HG02884 (cell line): Measurements from ENCODE around the gene VAV3.

Experiments used
- ATAC-seq: cut with Tn5 transposase; IDR thresholded peaks from one replicate; pipeline ENCODE4 v1.9.1; 2021; ENCODE audit warnings: mild to moderate bottlenecking, moderate library complexity; ENCODE audit not compliant: unreplicated experiment

Gene VAV3

GRCh38 chr1:107547363-107548155 lies 417.4 kb downstream of the VAV3 start:
- no peak for ATAC-seq

GRCh38 chr1:107546576-107546975 lies 418.4 kb downstream of the VAV3 start:
- no peak for ATAC-seq

GRCh38 chr1:107545879-107546278 lies 419.1 kb downstream of the VAV3 start:
- no peak for ATAC-seq

DNA sequence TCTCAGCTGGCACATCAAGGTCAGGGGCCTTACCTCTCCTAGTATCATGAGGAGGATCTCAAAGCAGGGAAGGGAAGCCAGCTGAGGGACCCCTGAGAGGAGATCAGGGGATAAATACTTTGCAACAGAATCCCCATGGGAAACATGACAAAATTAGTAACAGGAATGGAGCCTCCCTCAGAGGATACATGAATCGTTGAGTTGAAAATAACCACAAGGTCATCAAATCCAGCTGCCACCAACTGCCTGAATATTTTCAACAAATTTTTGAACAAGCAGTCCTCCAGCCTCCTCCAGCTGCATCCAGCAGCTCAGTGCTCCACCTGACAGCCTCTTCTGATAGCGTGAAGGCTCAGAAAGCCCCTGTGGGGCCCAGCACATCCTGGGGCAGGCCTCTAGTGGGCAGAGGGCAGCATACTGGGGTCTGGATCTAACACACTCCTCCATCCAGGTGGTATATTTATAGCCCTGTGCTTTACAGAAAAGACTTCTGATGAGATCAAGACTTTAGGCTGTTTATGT lies 419.9 kb downstream of the VAV3 start:
- ATAC-seq = no peak

DNA sequence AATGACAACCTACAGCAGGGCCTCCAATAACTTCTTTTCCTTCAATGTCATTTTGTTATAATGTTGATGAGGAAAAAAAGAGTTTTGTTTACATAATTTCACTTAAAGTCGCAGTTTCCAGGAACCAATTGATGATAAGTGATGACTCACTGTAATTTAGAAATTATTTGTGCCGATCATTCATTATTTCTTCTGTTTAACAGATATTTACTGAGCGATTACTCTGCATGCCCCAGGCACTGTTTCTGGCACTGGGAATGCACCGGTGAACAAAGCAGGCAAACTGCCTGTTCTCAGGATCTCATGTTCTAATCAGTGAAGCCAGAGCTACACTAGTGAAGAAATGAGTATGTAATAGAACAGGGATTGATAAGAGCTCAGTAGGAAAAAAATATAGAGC lies 420.7 kb downstream of the VAV3 start:
- ATAC-seq = no peak

DNA sequence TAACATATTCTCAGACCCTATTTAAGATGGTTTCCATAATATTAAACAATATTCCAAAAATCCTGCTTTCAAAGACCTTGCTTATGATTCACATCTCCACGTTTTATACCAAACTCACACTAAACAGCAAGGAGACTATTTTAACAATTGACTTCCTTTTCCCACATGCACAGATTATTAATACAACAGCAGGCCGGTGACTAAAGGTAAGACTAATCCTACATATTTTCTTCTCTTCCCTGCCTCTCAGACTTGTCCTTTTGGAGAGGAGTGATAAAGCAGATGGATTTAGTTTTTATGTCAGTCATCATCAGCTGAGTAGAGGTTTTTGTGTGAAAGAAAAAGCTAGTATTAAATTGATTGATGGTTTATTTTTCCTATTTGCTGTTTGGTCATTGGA lies 423.6 kb downstream of the VAV3 start:
- no peak for ATAC-seq

DNA sequence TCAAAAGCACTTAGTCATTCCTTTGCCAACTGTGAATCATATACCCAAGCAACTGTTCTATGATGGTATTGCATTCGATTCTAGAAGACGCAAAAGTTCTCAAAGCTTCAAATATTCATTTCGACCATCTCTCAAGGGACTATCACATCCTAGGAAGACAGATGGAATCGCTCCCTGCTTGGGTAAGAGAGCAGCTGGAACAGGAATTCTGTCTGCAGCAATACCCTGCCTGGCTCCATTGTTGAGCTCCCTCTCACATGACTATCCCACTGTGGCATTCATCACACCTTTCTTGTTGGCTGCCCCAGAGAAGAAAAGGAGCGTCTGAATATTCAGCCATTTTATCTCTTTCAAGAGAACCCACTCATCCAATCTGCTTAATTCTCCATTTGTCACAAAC lies 426.5 kb downstream of the VAV3 start:
- no peak for ATAC-seq

- no peak for ATAC-seq
Measured at GRCh38 chr1:107536266-107536665, 428.7 kb downstream of the VAV3 start.

DNA sequence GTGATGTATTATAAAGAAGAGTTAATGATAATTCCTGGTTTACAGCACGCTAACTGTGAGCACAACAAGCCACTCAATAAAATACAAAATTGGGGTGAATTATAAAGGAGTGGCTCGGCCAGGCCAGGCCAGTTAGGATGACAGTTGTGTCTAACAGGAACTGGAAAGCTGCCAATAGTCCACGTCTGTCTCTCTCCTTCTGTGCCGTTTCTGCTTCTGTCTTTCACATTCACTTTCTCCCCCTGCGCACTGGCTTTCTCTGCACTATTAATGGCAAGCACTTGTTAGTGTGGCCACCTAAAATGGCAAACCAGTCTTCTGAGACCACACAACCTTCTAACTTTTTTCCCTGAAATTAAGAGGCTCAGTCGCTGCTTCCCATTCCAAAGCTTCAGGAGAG lies 429.9 kb downstream of the VAV3 start:
- no peak for ATAC-seq

GRCh38 chr1:107534632-107535031 lies 430.3 kb downstream of the VAV3 start:
- ATAC-seq = no peak

DNA sequence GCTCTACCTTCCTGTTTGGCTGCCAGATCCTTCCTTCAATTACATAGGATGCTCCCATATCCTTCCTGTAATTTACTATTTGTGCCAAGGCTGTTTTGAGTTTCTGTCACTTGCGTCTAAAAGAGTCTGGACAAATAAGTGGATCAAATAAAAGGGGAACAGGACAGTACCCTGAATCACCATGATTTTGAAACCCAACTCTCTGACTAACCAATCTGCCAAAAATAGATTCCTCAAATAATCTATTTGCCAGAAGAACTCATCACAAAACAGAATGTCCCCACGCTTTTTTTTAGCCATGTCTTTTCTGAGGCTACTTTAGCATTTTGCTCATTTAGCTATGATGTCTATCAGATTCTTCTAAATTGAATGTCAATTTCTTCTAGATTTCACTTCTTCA lies 431.5 kb downstream of the VAV3 start:
- no peak for ATAC-seq

GRCh38 chr1:107532318-107532717 lies 432.7 kb downstream of the VAV3 start:
- no peak for ATAC-seq

- ATAC-seq = no peak
Measured at GRCh38 chr1:107531065-107531908, 433.7 kb downstream of the VAV3 start.

DNA sequence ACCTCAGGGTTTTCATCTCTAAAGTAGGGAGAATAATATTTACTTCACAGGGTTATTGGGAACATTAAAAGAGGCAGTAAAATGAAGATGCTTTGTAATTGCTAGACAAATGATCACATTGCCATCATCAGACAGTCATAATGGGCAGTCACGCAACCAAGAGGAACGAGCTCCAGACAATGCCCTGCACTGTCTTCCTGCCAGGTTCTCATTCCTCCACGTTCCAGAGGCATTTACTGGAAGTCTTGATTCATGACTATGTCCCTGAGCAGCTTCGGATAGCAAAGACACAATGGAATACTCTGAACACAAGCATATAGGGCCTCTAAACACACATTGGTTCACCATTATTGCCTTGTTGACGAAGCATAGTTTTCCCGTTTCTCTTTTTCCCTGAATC lies 434.4 kb downstream of the VAV3 start:
- ATAC-seq = no peak

DNA sequence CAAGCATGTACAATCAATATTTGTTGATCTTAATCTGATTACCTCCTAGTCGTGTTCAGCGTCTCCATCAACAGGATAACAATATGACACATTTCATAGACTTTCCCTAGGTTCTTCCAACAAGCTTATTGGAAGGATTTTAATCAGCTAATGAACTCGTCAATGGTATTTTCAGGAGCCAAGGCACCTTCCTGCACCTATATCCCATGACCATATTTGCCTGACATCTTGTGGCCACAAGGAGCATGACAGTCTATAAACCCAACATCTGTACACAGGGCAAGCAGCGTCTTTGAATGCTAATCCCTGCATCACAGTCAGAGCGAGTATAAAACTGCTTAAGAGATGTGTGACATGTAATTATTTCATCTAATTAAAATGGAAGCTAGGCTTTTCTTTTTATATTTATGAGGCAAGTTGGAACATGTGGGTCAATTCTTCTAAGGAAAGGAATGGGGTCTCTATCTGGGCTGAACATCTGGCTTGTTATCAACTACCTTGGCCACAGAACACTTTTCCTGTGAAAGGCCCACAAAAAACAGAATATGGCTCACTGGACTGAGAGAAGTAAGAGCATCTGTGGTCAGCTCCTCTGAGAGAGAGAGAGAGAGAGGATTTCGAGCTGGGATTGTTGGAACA lies 435.4 kb downstream of the VAV3 start:
- peak; percentile 98 for ATAC-seq

DNA sequence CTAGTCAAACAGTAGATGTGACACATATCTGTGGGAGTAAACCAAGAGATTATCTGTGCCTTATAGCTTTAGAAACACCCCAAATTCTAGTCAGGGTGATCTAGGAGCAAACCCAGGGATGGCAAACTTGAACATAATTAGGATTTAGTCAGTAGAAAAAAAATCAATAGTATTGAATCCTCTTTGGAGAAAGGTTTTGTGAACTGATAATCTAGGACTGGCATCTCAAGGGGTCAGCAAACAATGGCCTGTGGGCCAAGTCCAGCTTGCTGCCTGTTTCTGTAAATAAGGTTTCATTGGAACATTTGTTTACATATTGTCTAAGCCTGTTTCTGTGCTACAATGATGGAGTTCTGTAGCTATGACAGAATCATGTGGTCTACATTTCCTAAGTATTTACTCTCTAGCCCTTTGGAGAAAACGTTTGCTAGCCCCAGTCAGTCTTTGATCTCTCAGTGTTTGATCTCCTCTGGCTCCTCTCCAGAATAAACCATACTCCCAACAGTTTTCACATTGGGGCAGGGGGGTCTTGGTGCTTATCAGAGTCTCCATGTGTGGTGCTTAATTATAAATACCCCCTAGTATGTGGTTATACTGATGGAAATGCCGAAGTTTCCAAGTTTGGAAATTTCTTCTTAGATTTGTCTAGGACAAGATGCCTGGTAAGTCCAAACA lies 438.3 kb downstream of the VAV3 start:
- ATAC-seq = no peak

GRCh38 chr1:107525961-107526360 lies 439.0 kb downstream of the VAV3 start:
- no peak for ATAC-seq

- ATAC-seq = no peak
Measured at GRCh38 chr1:107525145-107525544, 439.8 kb downstream of the VAV3 start.

GRCh38 chr1:107524301-107524700 lies 440.7 kb downstream of the VAV3 start:
- ATAC-seq = no peak

DNA sequence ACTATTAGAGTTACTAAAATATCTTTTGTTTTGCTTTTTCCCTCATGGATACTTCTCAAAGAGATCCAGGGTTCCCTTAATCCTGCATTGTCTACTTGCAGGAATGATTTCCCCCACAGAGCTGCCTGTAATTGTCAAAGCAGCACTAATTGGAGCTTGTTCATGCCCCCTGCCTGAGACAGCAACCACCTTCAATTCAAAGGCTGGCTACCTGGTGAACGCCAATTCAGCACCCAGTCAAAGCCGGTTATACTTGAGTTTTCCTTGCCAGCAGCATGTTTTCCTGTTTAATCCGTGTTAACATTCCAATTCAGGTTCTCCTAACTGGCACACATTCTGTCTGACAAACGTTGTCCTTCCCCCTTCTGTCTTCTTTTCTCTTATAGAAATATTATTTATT lies 441.2 kb downstream of the VAV3 start:
- no peak for ATAC-seq

DNA sequence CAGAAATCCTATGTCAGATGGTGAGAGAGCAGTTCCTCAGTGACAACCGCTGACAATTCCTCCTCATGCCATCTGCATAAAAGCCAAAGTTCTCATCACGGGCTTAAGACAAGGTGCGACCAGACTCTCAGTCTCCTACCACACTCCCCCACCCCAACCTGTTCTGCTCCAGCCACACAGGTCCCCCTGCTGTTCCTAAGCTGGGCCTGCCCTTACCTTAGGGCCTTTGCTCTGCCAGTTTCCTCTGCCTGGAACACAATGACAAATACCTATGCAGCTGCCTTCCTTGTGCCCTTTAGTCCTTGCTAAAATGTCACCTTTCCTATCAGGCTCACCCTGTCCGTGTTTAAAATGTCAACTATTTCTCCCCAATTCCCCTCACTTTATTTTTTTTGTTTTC lies 441.9 kb downstream of the VAV3 start:
- ATAC-seq = no peak
